ENCODE measurements around the gene GLRA3.
"Not testable (repeated sequence)": the region's sequence is repeated elsewhere in the genome, so short reads cannot be mapped to it uniquely, and the experiment has no call there.

GLRA3 gene

GRCh38 chr4:174640146-174640545 is 188.9 kb downstream of the GLRA3 start:
- TF ChIP-seq ZNF274 (IDR thresholded peaks at IDR 0.05; ENCODE audit: low read depth, low read length) (no peak), YY1 (IDR thresholded peaks at IDR 0.05; ENCODE audit: insufficient read depth, insufficient read length) (no peak), SUZ12 (IDR thresholded peaks at IDR 0.05; ENCODE audit: extremely low read depth, insufficient read depth, insufficient read length) (no peak)
- Histone ChIP-seq H3K9ac (ENCODE audit: insufficient read length, low read depth) (no peak overlapping the region), H3K9me3 (ENCODE audit: insufficient read depth, low read length) (no peaks in the 10 kb centered on the region), H3K4me1 (ENCODE audit: insufficient read depth, insufficient read length) (no peaks in the 10 kb centered on the region), H3K27me3 (ENCODE audit: insufficient read depth, insufficient read length) (no peaks in the 10 kb centered on the region), H3K4me3 (ENCODE audit: insufficient read length, low read depth) (no peak overlapping the region), H3K36me3 (ENCODE audit: insufficient read depth, insufficient read length, low read length) (no peaks in the 10 kb centered on the region)
- no peak for DNase-seq (ENCODE audit: low read depth, low spot score)

- H3K9me3 ChIP-seq (ENCODE audit: insufficient read depth, low read length) = no peaks in the 10 kb centered on the region
- no peak for DNase-seq (ENCODE audit: low read depth, low spot score)
- no peak overlapping the region for H3K9ac ChIP-seq (ENCODE audit: insufficient read length, low read depth)
- no peaks in the 10 kb centered on the region for H3K27me3 ChIP-seq (ENCODE audit: insufficient read depth, insufficient read length)
- no peaks in the 10 kb centered on the region for H3K4me1 ChIP-seq (ENCODE audit: insufficient read depth, insufficient read length)
- H3K4me3 ChIP-seq (ENCODE audit: insufficient read length, low read depth) = no peak overlapping the region
- H3K36me3 ChIP-seq (ENCODE audit: insufficient read depth, insufficient read length, low read length) = no peaks in the 10 kb centered on the region
- TF ChIP-seq SUZ12 (IDR thresholded peaks at IDR 0.05; ENCODE audit: extremely low read depth, insufficient read depth, insufficient read length) (no peak), YY1 (IDR thresholded peaks at IDR 0.05; ENCODE audit: insufficient read depth, insufficient read length) (no peak), ZNF274 (IDR thresholded peaks at IDR 0.05; ENCODE audit: low read depth, low read length) (no peak)
These were observed 193.3 kb downstream of the GLRA3 start for GRCh38 chr4:174635732-174636131.

- no peaks in the 10 kb centered on the region for H3K36me3 ChIP-seq (ENCODE audit: insufficient read depth, insufficient read length, low read length)
- no peak overlapping the region for H3K9ac ChIP-seq (ENCODE audit: insufficient read length, low read depth)
- H3K9me3 ChIP-seq (ENCODE audit: insufficient read depth, low read length) = no peaks in the 10 kb centered on the region
- no peaks in the 10 kb centered on the region for H3K4me1 ChIP-seq (ENCODE audit: insufficient read depth, insufficient read length)
- no peak for DNase-seq (ENCODE audit: low read depth, low spot score)
- H3K27me3 ChIP-seq (ENCODE audit: insufficient read depth, insufficient read length) = no peaks in the 10 kb centered on the region
- no peak overlapping the region for H3K4me3 ChIP-seq (ENCODE audit: insufficient read length, low read depth)
- TF ChIP-seq ZNF274 (IDR thresholded peaks at IDR 0.05; ENCODE audit: low read depth, low read length) = no peak
- no peak for TF ChIP-seq YY1 (IDR thresholded peaks at IDR 0.05; ENCODE audit: insufficient read depth, insufficient read length)
- no peak for TF ChIP-seq SUZ12 (IDR thresholded peaks at IDR 0.05; ENCODE audit: extremely low read depth, insufficient read depth, insufficient read length)
These were observed 195.6 kb downstream of the GLRA3 start for GRCh38 chr4:174633399-174633798.

GRCh38 chr4:174631901-174632758 is 196.9 kb downstream of the GLRA3 start:
- no peaks in the 10 kb centered on the region for H3K9me3 ChIP-seq (ENCODE audit: insufficient read depth, low read length)
- no peak overlapping the region for H3K4me3 ChIP-seq (ENCODE audit: insufficient read length, low read depth)
- DNase-seq (ENCODE audit: low read depth, low spot score) = peak; percentile 9
- TF ChIP-seq YY1 (IDR thresholded peaks at IDR 0.05; ENCODE audit: insufficient read depth, insufficient read length) (no peak), SUZ12 (IDR thresholded peaks at IDR 0.05; ENCODE audit: extremely low read depth, insufficient read depth, insufficient read length) (no peak), ZNF274 (IDR thresholded peaks at IDR 0.05; ENCODE audit: low read depth, low read length) (no peak)
- no peaks in the 10 kb centered on the region for H3K4me1 ChIP-seq (ENCODE audit: insufficient read depth, insufficient read length)
- no peak overlapping the region for H3K9ac ChIP-seq (ENCODE audit: insufficient read length, low read depth)
- no peaks in the 10 kb centered on the region for H3K36me3 ChIP-seq (ENCODE audit: insufficient read depth, insufficient read length, low read length)
- H3K27me3 ChIP-seq (ENCODE audit: insufficient read depth, insufficient read length) = no peaks in the 10 kb centered on the region

GRCh38 chr4:174629907-174630450 is 199.1 kb downstream of the GLRA3 start:
- not testable (repeated sequence) for DNase-seq (ENCODE audit: low read depth, low spot score); H3K27me3 ChIP-seq (ENCODE audit: insufficient read depth, insufficient read length); H3K36me3 ChIP-seq (ENCODE audit: insufficient read depth, insufficient read length, low read length); H3K4me1 ChIP-seq (ENCODE audit: insufficient read depth, insufficient read length); H3K9ac ChIP-seq (ENCODE audit: insufficient read length, low read depth); H3K9me3 ChIP-seq (ENCODE audit: insufficient read depth, low read length); H3K4me3 ChIP-seq (ENCODE audit: insufficient read length, low read depth)

DNA sequence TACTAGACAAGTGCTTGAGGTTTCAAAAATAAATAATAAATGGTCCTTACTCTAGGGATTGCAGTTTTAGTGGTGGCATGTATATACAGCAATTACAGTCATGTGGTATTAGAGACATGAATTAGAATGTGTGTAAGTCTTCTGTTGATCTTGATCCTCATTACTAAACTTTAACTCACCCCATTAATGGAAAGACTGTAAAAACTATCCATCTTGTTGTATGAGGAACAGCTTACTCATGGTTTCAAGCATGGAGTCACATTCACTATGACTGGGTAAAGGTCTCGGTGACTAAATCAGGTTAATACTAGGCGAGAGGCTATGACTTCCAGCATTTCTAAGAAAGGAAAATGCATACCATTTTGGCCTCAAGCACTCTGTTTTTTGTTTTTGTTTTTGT is 199.8 kb downstream of the GLRA3 start:
- no peaks in the 10 kb centered on the region for H3K9me3 ChIP-seq (ENCODE audit: insufficient read depth, low read length)
- no peaks in the 10 kb centered on the region for H3K4me1 ChIP-seq (ENCODE audit: insufficient read depth, insufficient read length)
- H3K36me3 ChIP-seq (ENCODE audit: insufficient read depth, insufficient read length, low read length) = no peaks in the 10 kb centered on the region
- no peaks in the 10 kb centered on the region for H3K27me3 ChIP-seq (ENCODE audit: insufficient read depth, insufficient read length)
- TF ChIP-seq SUZ12 (IDR thresholded peaks at IDR 0.05; ENCODE audit: extremely low read depth, insufficient read depth, insufficient read length) (no peak), YY1 (IDR thresholded peaks at IDR 0.05; ENCODE audit: insufficient read depth, insufficient read length) (no peak)
- H3K9ac ChIP-seq (ENCODE audit: insufficient read length, low read depth) = no peak overlapping the region
- no peak overlapping the region for H3K4me3 ChIP-seq (ENCODE audit: insufficient read length, low read depth)
- DNase-seq (ENCODE audit: low read depth, low spot score) = no peak

DNA sequence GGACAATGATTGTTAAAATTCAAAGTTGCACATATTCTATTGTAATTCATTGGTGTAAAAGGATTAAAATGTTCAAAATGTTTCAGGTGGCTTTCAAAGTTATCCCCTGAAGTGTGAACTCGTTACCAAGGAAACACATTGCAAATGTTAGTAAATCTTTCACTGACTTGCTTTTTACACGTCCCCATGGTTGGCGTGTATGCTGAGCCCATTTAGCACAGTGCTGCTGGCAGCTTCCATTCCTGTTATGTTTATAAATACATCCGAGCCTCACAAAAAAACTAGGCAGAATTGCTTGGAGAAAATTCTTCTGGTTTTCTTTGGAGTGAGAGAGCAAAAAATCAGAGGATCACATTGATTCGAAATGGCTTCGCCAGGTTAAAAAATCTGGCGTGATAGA is 200.9 kb downstream of the GLRA3 start:
- Histone ChIP-seq H3K9me3 (ENCODE audit: insufficient read depth, low read length) (no peaks in the 10 kb centered on the region), H3K9ac (ENCODE audit: insufficient read length, low read depth) (no peak overlapping the region), H3K4me1 (ENCODE audit: insufficient read depth, insufficient read length) (no peaks in the 10 kb centered on the region), H3K4me3 (ENCODE audit: insufficient read length, low read depth) (no peak overlapping the region), H3K27me3 (ENCODE audit: insufficient read depth, insufficient read length) (no peaks in the 10 kb centered on the region), H3K36me3 (ENCODE audit: insufficient read depth, insufficient read length, low read length) (no peaks in the 10 kb centered on the region)
- DNase-seq (ENCODE audit: low read depth, low spot score) = no peak
- TF ChIP-seq SUZ12 (IDR thresholded peaks at IDR 0.05; ENCODE audit: extremely low read depth, insufficient read depth, insufficient read length) (no peak), YY1 (IDR thresholded peaks at IDR 0.05; ENCODE audit: insufficient read depth, insufficient read length) (no peak), ZNF274 (IDR thresholded peaks at IDR 0.05; ENCODE audit: low read depth, low read length) (no peak)

Data from NT2/D1 (cell line).